GM21576 (cell line): ENCODE data around the gene HOXA10.

ENCODE experiments used
- ATAC-seq: cut with Tn5 transposase; IDR thresholded peaks from one replicate; pipeline ENCODE4 v1.9.1; 2021; ENCODE audit warnings: mild to moderate bottlenecking, moderate library complexity; ENCODE audit not compliant: unreplicated experiment

HOXA10 gene

GRCh38 chr7:27168265-27168947 lies 5.7 kb downstream of the HOXA10 start:
- no peak for ATAC-seq

GRCh38 chr7:27167916-27168264 lies 6.2 kb downstream of the HOXA10 start:
- no peak for ATAC-seq

- ATAC-seq, result no peak
These were observed 7.3 kb downstream of the HOXA10 start for GRCh38 chr7:27166531-27167505.

- ATAC-seq, result no peak
These were observed 8.1 kb downstream of the HOXA10 start for GRCh38 chr7:27165996-27166530.

- no peak for ATAC-seq
These were observed 8.8 kb downstream of the HOXA10 start, which contains the start of gene HOXA9 for GRCh38 chr7:27165089-27165995. Gene HOXA9, minus strand, starts transcription at chr7:27165537. Its CDS starts 80 bp downstream, at chr7:27165457.

- no peak for ATAC-seq
These were observed 9.6 kb downstream of the HOXA10 start for GRCh38 chr7:27164367-27165088.

GRCh38 chr7:27164045-27164366 lies 10.1 kb downstream of the HOXA10 start:
- no peak for ATAC-seq

- ATAC-seq, result no peak
These were observed 10.7 kb downstream of the HOXA10 start for GRCh38 chr7:27163288-27164044.

- ATAC-seq, result no peak
These were observed 11.4 kb downstream of the HOXA10 start for GRCh38 chr7:27162561-27163287.

- ATAC-seq, result no peak
These were observed 12.2 kb downstream of the HOXA10 start for GRCh38 chr7:27161721-27162560.

GRCh38 chr7:27161214-27161720 lies 12.9 kb downstream of the HOXA10 start:
- ATAC-seq, result no peak

GRCh38 chr7:27160546-27161213 lies 13.4 kb downstream of the HOXA10 start:
- no peak for ATAC-seq

- no peak for ATAC-seq
These were observed 14.0 kb downstream of the HOXA10 start for GRCh38 chr7:27160145-27160545.

- no peak for ATAC-seq
These were observed 14.6 kb downstream of the HOXA10 start for GRCh38 chr7:27159266-27160144.

GRCh38 chr7:27158436-27159265 lies 15.5 kb downstream of the HOXA10 start:
- no peak for ATAC-seq
